ENCODE measurements around the gene SLC11A1.
A peak's percentile ranks its signal among the peaks of the same experiment; 100 is the strongest.

SLC11A1 gene

DNA sequence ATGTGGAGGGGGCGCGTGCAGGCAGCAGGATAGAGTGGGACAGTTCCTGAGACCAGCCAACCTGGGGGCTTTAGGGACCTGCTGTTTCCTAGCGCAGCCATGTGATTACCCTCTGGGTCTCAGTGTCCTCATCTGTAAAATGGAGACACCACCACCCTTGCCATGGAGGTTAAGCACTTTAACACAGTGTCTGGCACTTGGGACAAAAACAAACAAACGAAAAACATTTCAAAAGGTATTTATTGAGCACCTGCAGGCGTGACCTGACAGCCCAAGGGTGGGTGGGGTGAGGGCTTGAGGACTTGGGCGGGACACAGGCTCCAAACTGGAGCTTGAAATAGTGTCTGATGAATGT lies 13.0 kb downstream of the SLC11A1 start:
- no peak for DNase-seq

- no peak for DNase-seq
Observed at GRCh38 chr2:218395456-218395825, 13.4 kb downstream of the SLC11A1 start.

- peak; percentile 97 for DNase-seq
Observed at GRCh38 chr2:218395826-218396687, 14.0 kb downstream of the SLC11A1 start.

GRCh38 chr2:218396688-218397462 lies 14.8 kb downstream of the SLC11A1 start:
- DNase-seq, result peak; percentile 84

- no peak for DNase-seq
Observed at GRCh38 chr2:218397463-218397819, 15.4 kb downstream of the SLC11A1 start.

GRCh38 chr2:218397820-218398436 lies 15.9 kb downstream of the SLC11A1 start:
- peak; percentile 82 for DNase-seq

DNA sequence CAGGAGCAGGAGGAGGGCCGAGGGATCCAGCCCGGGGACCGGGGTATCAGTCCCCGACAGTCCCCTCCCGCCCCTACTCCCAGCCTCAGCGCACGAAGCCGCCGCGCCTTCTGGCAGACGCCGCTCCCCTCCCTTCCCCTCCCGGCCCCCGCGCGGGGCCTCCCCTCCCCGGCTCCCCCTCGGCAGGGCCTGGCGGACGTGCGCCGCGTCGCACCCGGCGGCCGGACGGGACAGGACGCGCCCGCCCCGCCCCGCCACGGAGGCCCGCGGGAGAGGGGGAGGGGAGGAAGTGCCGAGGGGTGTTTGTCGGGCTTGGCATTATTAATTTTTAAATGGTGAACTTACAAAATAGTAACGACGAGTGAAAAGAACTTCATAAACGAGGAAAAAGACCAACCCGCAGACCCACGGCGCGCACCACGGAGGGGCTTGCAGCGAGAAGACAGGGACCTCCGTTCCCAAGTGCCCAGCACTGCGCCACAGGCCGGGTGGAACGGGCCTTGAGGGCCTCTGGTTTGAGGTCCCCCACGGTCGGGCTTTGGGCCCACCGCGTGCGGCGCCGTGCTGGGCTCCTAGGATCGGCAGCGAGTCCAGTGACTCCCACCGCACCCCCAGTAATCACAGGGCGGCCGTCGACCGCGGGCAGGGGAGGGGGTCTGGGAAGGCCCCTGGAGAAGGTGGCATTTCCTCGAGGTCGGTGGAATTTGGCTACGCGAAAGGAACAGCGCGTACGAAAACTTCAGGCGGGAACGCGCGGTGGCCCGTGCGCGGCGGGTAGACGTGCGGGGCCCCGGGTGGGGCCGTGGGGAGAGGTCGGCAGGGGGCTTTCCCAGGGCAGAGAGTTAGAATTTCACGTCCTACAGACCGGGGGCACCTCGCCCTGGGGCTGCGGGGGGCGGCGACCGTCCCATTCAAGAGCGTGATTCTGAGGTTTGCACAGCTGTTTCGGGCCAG lies 16.6 kb downstream of the SLC11A1 start:
- DNase-seq, result peak; percentile 74

GRCh38 chr2:218399391-218400166 lies 17.5 kb downstream of the SLC11A1 start, which contains the start of gene CTDSP1:
Gene CTDSP1 (plus strand): TSS chr2:218399868. CDS start chr2:218400091, 223 bp downstream.
- peak; percentile 95 for DNase-seq

- DNase-seq, result no peak
Observed at GRCh38 chr2:218400167-218400929, 18.3 kb downstream of the SLC11A1 start.

- DNase-seq, result no peak
Observed at GRCh38 chr2:218400930-218401881, 19.1 kb downstream of the SLC11A1 start.

- no peak for DNase-seq
Observed at GRCh38 chr2:218401890-218402289, 19.8 kb downstream of the SLC11A1 start.

GRCh38 chr2:218402491-218402901 lies 20.4 kb downstream of the SLC11A1 start:
- no peak for DNase-seq

DNA sequence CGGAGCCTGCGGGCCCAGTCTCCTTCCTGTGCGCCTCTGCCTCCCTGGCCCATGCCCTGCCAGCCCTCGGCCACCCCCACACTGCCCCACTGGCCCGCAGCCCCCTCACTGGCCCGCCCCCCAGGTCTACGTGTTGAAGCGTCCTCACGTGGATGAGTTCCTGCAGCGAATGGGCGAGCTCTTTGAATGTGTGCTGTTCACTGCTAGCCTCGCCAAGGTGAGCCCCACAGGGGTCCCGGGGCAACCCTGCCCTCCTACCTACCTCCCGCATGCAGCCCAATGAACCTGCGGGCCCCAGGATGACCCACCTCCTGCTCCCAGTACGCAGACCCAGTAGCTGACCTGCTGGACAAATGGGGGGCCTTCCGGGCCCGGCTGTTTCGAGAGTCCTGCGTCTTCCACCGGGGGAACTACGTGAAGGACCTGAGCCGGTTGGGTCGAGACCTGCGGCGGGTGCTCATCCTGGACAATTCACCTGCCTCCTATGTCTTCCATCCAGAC lies 20.9 kb downstream of the SLC11A1 start:
- DNase-seq, result no peak

GRCh38 chr2:218403810-218404209 lies 21.7 kb downstream of the SLC11A1 start:
- no peak for DNase-seq

DNA sequence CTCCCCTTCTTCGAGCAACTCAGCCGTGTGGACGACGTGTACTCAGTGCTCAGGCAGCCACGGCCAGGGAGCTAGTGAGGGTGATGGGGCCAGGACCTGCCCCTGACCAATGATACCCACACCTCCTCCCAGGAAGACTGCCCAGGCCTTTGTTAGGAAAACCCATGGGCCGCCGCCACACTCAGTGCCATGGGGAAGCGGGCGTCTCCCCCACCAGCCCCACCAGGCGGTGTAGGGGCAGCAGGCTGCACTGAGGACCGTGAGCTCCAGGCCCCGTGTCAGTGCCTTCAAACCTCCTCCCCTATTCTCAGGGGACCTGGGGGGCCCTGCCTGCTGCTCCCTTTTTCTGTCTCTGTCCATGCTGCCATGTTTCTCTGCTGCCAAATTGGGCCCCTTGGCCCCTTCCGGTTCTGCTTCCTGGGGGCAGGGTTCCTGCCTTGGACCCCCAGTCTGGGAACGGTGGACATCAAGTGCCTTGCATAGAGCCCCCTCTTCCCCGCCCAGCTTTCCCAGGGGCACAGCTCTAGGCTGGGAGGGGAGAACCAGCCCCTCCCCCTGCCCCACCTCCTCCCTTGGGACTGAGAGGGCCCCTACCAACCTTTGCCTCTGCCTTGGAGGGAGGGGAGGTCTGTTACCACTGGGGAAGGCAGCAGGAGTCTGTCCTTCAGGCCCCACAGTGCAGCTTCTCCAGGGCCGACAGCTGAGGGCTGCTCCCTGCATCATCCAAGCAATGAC lies 22.4 kb downstream of the SLC11A1 start:
- no peak for DNase-seq

- DNase-seq, result no peak
Observed at GRCh38 chr2:218405086-218405745, 23.1 kb downstream of the SLC11A1 start.

DNA sequence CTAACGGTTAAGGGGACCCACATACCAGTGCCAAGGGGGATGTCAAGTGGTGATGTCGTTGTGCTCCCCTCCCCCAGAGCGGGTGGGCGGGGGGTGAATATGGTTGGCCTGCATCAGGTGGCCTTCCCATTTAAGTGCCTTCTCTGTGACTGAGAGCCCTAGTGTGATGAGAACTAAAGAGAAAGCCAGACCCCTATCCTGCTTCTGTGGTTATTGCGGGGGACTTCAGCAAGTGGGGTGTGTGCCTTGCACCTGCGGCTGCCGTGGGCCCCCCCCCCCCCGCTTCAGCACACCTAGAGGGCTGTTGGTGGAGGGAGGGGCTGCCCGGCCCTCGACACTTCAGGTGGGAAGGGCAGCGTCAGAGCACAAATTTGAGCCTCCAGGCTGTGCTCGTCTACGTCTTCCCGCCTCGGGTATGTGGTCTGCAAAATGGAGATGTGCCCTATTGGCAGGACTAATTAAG lies 23.7 kb downstream of the SLC11A1 start:
- DNase-seq, result no peak
